ENCODE data around the gene CSMD2.

CSMD2 gene

DNA sequence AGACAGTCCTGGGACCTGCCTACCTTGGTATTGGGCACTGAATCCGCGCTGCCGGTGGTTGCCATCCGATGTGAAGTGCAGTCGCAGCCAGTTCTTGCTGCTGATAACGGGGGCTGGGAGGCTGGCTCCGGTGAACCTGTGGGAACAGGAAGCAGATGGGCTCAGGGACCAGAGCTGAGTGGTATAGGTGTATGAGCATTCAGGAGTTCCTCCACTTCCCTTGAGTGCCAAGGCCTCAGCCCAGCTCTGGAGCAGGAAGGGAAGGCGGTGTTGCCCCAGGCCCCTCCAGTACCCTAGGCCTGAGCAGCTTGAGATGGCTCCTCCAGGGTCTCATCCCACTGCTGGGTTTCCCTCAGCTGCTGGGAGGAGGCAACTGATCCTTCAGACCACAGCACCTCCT, 318.2 kb downstream of the CSMD2 start:
- no peak for FAIRE-seq

DNA sequence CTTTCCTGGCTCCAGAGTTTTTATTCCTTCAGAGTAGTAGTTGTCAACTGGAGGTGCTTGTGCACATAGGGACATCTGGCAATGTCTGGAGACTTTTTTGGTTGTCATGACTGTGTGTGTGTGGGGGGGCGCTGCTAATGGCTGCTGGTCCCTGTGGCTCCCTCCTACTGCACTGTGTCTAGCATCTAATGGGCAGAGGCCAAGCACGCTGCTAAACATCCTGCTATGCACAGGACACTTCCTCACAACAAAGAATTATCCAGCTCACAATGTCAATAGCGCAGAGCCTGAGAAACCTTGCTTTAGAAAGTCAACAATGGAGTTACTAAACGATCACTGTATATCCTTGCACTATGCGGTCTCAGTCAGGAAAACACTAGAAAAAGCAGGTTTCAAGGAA, 320.9 kb downstream of the CSMD2 start:
- FAIRE-seq: no peak

DNA sequence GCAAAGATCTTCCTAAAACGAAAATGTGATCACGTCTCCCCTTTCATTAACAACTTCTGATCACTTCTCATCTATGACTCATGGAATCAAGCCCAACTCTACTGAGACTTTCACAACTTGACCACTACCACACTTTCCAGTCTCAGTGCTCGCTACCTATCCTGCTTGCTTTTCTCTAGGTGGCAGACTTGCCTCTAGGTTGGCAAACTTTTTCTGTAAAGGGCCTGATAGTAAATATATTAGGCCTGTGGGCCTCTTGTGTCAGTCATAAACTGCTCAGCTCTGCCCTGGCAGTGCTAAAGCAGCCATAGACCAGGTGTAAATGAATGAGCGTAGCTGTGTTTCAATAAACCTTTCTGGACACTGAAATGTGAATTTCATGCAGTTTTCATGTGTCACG, 322.7 kb downstream of the CSMD2 start:
- FAIRE-seq: no peak

DNA sequence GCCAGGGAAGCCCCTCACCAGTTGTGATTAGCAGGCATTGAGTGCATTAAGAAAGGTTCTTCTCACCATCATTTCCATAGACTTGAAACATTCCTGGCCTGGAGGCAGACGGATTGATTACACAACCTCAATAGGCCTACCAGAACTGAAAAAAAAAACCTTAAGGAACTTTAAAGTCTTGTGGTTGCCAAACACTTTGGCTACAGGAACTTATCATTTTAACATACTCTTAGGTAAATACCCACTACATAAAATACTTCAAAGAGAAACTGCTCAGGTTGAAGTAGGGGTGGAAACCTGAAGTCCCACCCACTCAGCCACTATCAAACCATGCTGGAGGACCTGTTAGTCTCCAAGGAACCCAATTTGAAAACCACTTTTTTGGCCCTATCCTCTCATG, 323.5 kb downstream of the CSMD2 start:
- no peak for FAIRE-seq

DNA sequence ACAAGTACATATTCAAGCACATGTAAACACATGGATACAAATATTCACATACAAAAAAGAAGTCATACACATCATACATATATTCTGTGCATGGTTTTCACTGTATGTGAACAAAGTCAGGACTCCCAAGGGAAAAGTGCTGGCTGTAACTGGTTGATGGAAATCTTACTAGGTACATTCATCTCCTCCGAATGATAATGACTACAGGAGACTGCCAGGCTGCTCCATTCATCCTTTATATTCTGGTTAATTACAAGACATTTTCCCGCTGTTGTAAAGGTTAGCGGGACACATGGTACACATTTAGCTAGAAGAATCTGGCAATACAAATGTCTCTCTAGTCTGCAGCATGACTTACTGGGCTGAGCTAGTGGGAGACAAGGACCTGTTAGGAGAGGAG, 327.4 kb downstream of the CSMD2 start:
- no peak for FAIRE-seq

DNA sequence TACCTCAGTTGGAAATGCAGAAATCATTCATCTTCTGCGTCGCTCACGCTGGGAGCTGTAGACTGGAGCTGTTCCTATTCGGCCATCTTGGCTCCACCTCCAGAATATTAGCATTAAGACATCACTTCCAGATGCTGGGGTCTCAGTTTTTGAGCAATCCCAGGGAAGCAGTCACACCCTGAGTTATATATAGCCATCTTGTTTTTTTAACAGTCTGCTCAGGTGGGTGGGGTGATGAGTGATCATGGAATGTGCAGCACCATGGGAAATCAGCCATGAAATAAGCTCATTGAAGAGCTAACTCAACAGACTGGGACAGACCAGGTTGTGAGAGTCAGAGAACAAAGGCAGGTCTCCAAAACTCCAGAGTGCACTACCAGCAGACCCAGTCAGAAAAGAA, 328.1 kb downstream of the CSMD2 start:
- no peak for FAIRE-seq

DNA sequence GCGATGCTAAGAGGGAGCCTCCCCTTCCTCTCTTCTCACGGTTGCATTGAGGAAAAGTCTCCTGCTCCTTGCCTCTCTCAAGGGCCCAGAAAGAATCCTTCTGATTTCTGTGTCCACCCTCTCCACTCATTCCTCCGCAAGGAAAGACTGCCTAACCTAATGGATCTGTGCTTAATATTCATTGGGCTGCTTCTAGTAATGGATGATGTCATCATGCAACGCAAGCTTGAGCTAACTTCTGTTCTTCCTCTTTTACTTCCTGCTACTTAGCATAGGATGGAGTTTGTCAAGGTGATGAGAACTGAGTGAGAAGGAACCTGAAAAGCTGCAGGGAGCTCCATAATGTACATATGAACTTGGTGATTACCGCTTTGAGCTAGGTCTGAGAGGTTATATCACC, 336.4 kb downstream of the CSMD2 start:
- FAIRE-seq: no peak

DNA sequence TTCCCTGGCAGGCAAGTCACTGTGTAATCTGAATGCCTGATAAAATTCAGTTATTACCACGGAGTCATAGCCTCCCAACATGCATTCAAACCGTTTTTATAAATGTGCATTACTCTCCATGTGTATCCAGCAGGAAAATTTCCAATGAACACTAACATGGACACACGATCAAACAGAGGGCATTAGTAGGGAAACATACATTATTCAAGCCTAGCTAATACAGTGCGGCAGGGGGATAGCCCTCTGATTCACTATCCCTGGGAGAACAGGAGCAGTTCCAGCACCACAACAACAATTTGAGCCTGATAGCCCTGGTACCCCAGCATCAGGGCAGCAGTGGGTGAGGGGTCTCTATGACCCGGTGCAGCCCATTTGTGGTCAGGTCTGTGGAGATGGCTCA, 337.0 kb downstream of the CSMD2 start:
- no peak for FAIRE-seq

DNA sequence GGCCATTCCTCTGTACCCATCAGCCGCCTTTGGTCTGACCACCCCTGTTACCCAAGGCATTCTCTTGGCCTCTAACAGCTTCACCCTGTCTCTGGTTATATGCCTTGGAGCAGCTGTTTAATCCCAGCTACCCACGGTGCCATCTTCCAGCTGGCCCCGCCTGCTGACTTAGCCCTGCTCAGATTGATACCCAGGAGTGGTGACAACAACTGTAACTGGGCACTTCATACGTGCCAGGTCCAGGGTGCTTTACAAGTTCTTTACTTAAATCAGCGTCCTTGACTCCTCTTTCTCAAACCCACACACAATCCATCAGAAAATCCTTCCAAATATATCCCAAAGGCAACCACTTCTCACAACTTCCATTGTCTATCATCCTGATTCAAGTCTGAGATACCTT, 338.3 kb downstream of the CSMD2 start:
- FAIRE-seq: no peak

DNA sequence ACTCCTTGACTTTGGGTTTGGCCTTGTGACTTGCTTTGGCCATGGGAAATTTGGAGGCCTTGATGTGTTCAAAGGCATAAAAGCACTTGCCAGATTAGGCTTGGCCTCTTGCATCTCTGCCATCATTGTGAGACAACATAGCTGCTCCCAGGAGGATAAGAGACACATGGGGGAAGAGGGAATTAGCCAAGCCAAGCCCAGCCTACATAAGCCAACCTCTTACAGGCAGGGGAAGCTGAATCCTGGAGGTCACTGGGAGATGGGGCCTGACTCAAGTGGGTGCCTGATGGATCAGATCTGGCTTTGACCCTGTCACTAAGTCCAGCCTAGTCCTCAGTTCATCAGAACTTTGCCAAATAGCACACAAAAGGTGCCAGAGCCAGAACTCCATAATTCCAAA, 338.7 kb downstream of the CSMD2 start:
- FAIRE-seq: no peak

DNA sequence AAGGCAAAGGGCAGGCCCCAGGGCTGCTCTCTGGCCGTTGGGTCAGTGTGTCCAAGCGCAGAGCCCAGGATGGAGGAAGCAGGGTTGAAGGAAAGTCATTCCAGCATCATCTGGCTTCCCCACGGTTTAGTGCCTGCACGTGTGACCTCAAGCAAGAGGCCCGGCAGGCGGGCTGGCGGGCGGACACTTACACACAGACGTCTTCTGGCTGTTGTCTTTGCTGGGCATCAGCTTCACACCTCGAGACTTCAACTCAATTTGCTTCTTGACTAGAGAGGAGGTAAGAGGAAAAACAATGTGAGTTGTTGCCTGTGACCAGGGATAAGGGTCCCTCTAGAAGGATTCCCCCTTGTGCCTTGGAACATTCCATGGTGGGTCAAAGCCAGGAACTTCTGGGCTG, 339.5 kb downstream of the CSMD2 start:
- no peak for FAIRE-seq

DNA sequence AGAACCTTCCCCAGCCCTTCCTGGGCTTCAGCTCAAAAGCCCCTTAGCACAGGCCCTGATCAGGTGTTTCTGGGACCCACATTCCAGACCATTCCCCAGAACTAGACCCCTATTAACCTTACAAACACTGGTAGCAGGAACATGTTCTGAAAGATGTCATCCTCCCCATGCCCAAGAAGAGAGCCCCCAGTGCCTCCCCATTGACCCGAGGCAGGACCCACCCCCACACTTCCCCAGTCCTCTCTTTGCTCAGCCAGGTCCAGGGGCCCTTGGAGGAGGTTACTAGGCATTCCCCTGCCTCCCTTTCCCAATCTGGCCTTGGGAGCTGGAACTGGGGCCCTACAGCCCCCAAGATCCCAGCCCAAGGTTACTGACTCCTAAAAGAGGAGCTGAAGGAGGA, 340.1 kb downstream of the CSMD2 start:
- no peak for FAIRE-seq

DNA sequence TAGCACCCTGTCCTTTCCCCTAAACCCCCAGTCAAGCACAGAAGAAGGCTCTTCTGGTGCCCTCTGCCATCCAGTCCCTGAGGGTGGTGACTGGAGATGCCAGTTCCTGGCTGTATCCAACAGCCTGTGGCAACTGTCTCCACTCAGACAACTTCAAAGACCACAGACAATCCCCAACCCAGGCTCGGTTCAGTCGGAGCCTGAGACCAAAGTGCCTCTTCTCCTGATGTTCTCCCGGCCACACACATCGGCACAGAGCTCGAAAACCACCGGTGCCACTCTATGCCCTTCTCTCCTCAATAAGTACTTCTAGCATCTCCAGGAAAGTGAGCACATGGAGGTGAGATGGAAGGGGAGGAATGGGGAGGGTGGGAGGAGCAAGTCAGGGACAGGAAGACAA, 340.7 kb downstream of the CSMD2 start:
- FAIRE-seq: no peak

DNA sequence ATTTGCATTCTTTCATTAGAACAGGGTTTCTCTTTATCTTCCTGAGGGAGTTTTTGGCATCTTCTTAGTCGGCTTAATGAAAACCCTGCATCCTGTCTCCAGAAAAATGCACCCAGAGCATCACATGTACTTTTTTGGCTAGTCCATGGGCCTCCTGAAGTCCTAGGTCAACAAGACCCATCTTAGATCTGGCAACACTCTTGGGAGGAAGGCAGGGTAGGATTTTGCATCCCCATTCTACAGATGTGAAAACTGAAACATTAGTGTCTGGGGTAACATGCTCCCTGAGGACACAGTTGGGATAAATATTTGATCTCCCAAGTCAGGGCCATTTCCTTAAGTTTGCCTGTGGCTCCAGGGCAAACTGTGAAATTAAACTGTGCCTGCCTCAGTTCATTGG, 341.2 kb downstream of the CSMD2 start:
- FAIRE-seq: no peak

DNA sequence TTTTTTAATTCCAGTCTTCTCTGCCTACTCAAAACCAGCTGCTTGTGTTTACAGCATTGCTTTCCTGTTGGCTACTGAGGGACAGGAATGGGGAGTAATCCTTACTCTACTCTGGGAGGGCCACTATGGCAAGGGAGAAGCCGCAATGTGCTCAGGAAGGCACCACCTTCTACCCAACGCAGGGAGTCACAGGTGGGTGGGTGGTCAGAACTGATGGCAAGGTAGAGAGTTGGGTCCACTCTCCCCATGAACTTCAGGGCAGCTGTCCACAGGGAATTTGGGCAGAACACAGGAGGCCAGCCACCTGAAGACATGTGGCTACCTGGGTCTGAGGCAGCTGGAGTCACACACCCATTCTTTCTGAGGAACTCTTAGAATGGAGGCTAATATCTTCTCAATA, 341.6 kb downstream of the CSMD2 start:
- FAIRE-seq: no peak

DNA sequence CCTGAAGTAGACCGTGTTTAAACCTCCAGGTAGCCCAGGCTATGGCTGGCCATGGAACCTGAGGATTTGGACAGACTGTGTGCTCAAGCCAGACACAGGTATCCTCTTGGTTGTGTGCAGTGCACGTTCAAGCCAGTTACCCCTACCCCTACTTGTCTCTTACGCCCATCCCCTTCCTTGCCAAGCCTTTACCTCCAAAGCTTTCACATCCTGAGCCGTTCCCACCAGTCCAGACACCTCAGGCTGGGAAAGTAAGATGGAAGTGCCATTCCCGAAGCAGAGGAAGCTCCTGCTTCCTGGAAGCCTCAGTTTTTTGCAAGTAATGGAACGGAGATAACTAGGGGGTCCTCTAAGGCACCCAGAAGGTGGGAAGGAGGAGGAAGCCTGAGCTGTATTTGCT, 342.6 kb downstream of the CSMD2 start:
- FAIRE-seq: no peak

DNA sequence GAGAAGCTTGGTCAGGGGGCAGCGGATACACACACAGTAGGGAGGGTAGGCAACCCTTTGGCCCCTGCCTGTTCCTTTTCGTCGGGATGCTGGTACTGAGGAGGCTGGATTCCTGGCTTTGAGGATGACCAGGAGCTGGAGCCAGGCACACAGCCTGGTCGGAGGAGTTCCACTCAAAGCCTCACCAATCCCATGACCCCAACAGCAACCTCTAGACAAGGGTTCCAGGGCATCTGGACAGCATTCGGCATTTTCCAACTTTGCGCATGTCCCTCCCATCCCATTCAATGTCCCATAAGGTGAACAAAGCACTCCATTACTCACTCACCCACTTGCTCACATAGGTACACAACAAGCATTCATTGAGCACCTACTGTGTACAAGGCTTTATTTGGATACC, 343.7 kb downstream of the CSMD2 start:
- no peak for FAIRE-seq

DNA sequence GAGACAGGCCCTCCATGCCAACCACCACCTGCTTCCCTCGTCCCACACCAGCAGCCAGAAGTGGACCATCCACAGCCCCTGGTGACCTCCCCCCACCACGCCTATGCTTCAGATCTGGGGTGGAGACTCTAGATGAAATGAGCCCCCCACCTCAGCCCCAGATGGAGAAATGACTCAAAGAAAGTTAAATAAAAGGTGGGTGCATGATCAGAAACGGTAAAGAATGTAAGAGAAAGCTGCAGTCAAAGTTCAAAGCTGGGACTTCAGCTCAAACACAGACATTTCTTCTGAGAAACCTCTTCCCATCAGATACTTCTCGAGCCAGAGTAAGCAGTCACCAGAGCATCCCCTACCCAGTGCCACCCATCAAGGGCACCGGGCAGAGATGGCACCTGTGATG, 344.2 kb downstream of the CSMD2 start:
- no peak for FAIRE-seq

DNA sequence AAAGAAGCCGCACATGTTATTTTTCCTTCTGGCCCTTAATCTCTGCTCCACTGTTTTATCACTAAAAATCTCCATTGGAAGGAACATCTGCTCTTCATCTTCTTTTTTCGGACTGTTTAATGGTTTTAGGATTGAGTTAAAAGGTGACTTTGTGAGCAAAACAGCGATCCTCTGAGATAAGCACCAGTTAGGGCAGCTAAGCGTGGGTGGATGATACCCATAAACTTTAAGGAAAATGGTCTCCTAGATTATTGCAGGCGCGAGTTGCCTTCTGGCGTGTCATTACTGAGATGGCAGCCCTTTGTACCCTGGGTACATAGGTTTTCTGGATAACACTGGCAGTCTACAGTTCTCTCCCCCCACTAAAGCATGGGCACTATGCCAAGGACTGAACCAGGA, 345.1 kb downstream of the CSMD2 start:
- no peak for FAIRE-seq

DNA sequence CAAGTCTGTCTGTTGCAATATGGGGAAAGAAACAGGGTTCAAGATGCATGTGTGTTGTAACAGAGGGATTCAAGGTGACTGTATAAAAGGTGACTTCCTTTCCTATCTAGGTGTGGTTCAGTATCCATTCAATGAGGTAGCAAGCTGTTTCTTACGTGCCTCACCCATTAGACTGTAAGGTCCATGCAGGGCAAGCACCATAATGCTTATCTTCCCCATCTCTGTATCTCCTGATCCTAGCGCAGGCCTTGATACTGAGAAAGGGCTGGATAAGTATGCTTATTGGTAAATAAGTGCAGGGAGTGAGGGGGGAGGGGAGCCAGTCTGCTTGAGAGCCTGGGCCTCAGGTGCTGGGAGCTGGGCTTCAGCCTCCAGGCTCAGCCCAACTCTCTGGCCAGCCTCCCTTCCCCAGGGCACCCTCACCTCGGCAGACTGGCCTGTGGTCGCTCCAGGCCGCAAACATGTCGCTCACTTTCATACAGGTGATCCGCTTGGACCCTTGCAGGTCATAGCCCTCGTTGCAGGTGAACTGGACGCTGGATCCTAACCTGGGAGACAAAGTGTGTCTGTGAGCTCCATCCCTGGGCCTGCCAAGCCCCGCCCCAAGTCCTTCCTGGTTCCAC, 345.6 kb downstream of the CSMD2 start:
- no peak for FAIRE-seq

DNA sequence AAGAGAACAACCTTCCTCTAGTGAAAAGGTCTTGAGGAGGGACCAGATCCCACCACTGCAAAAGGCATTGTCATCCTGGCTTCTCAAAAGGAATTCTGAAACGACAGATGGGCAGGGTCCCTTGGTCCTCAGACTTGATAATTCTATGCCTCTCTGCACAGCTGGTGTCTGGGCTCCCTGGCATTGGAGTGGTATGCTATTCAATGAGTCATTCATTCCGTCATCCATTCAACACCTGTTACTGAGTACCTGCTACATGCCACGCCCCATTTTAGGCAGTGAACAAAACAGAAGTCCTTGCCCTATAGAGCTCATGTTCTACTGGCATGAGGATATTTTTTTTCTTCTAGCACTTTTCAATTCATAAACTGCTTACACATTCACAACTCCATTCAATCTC, 347.0 kb downstream of the CSMD2 start:
- FAIRE-seq: no peak

DNA sequence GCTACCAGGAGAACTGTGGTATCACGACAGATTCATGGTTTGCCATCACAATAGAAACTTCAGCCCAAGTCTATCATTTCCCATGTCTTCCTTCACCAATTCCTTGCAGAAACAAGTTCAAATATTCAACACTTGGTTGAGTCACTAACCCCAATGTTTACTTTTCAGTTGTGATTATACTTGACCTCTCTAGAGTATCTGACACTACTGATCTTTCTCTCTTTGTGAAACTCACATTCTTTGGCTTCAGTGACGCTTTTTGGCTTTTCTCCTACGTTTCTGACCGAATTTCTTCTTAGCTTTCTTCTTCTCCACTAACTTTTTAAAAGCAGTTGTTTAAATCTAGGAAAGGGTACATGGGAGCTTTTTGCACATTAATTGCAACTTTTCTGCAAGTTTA, 350.0 kb downstream of the CSMD2 start:
- no peak for FAIRE-seq

DNA sequence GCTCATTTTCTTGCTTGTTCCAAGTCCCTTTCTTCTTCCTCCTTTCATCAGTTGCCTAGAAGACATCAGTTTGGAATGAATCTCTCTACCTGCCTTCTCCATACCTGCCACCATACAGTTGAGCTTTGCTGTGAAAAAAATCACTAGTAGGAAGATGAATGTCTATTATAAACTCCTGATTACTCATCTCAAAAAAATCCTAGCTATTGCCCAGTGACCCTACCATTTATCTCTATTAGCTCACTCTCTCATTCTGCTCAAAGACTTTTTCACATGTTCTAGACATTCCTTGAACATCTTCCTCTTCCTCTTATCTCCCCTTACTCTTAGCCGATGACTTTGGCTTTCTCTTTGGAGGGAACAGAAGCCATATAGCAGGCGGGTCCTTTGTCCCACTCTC, 350.9 kb downstream of the CSMD2 start:
- no peak for FAIRE-seq

DNA sequence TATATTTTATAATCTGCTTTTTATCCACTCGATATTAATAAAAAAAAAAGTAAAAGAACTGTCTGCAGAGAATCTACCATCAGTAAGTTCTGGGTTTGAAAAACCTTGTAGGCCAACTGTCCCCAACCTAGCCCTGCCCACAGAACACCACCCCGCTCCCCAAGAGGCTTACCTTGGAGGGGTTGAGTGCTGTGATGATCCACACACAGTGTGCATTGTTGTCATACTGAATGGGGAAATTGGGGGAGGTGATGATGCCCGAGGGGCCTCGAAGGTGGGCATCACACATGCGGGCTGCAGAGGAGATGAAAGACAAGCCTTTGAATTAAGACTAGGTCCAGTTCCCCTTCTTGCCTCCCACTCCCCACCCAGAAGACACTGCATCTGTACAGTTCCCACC, 354.5 kb downstream of the CSMD2 start:
- no peak for FAIRE-seq

DNA sequence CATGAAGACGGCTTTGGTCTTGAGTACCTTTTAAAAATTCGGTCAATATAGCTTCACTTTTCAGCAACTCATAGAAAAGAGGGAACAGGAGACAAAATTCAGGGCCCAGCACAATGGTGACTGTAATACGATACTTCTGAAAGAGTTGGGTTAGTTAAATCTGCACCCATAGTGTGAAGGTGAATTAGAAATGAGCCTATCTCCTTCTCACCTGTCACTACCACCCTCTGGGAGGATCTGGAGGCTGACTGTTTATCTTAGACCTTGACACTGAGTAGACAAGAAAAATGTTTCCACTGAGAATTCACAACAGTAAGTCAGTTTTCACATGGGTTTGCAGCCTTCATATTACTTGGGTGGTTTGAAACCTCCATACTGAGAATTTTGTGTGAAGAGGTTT, 359.0 kb downstream of the CSMD2 start:
- FAIRE-seq: no peak

DNA sequence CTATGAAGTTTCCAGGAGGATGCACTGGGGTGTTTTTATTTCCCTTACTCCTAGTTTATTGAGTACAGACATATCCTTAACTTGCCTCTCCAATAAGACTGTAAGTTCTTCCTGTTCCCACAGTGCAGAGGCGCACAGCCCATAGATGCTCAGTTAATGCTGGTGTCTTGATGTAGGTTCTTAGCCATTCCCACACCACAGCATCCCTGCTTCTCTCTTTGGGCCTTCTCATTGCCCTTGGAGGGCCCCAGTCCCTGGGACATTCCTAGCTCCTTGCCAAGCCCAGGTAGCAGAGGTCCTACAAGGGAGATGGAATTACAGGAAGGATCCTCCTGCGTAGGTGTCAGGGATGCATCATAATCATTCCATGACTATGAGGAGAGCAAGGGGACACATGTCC, 362.8 kb downstream of the CSMD2 start:
- no peak for FAIRE-seq

Measured in G401.6 (cell line).